ENCODE data around the gene NIPAL4. TPM values are rescaled to one million over a fixed set of nuclear protein-coding genes. Genes with fewer than 3 reads are reported as not detected.

The NIPAL4 gene
- total and polyA plus RNA-seq, 7 donors: 1.3 to 5.1 (median 4.8) TPM; not detected in 2

- H3K9me3 ChIP-seq: no peaks in the 10 kb centered on the region
- intact Hi-C loops (cut with DNase I): no loop called here
- no peaks in the 10 kb centered on the region for H3K27me3 ChIP-seq
- WGBS, 2 donors: 80 to 82% methylated on average over 7 of the region's 7 CpGs
- no peak overlapping the region for H3K4me3 ChIP-seq
- peaks cover 0 to 77% (median 39%) of the 10 kb centered on the region in 4 donors for H3K4me1 ChIP-seq
- peak overlapping the region in 3 of 4 donors; percentile 38 to 88 (median 86) for H3K27ac ChIP-seq
- peaks cover 0 to 36% (median 8%) of the 10 kb centered on the region in 4 donors for H3K36me3 ChIP-seq
- DNase-seq: peak; percentile 53
- TF ChIP-seq, protein P1, sequence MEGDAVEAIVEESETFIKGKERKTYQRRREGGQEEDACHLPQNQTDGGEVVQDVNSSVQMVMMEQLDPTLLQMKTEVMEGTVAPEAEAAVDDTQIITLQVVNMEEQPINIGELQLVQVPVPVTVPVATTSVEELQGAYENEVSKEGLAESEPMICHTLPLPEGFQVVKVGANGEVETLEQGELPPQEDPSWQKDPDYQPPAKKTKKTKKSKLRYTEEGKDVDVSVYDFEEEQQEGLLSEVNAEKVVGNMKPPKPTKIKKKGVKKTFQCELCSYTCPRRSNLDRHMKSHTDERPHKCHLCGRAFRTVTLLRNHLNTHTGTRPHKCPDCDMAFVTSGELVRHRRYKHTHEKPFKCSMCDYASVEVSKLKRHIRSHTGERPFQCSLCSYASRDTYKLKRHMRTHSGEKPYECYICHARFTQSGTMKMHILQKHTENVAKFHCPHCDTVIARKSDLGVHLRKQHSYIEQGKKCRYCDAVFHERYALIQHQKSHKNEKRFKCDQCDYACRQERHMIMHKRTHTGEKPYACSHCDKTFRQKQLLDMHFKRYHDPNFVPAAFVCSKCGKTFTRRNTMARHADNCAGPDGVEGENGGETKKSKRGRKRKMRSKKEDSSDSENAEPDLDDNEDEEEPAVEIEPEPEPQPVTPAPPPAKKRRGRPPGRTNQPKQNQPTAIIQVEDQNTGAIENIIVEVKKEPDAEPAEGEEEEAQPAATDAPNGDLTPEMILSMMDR (IDR thresholded peaks at IDR 0.05): peak in 2 of 4 experiments; percentile 5 to 16
- TF ChIP-seq POLR2A (IDR thresholded peaks at IDR 0.05): no peak
- no peak for TF ChIP-seq EP300 (IDR thresholded peaks at IDR 0.05)
These were observed 13.6 kb downstream of the NIPAL4 start for GRCh38 chr5:157473383-157474320.

GRCh38 chr5:157475432-157475831 lies 15.4 kb downstream of the NIPAL4 start:
- H3K4me3 ChIP-seq: no peak overlapping the region
- peaks cover 0 to 87% (median 54%) of the 10 kb centered on the region in 4 donors for H3K4me1 ChIP-seq
- H3K27me3 ChIP-seq: no peaks in the 10 kb centered on the region
- intact Hi-C loops (cut with DNase I): loop anchor here (5.0 kb wide), 2 partner anchors 242 to 267 kb away; partner anchors contain the start of gene LSM11
- WGBS, 2 donors: 95% methylated on average over 3 of the region's 3 CpGs
- peak overlapping the region in 3 of 4 donors; percentile 81 to 88 (median 86) for H3K27ac ChIP-seq
- no peaks in the 10 kb centered on the region for H3K9me3 ChIP-seq
- no peak for DNase-seq
- peaks cover 0 to 34% (median 8%) of the 10 kb centered on the region in 4 donors for H3K36me3 ChIP-seq
- TF ChIP-seq POLR2A (IDR thresholded peaks at IDR 0.05) (no peak), EP300 (IDR thresholded peaks at IDR 0.05) (no peak), POLR2AphosphoS5 (IDR thresholded peaks at IDR 0.05) (no peak)
- TF ChIP-seq, protein P1 (IDR thresholded peaks at IDR 0.05): no peak

GRCh38 chr5:157476702-157477408 lies 16.8 kb downstream of the NIPAL4 start:
- H3K4me1 ChIP-seq: peaks cover 0 to 86% (median 53%) of the 10 kb centered on the region in 4 donors
- peaks cover 4 to 39% (median 11%) of the 10 kb centered on the region in 4 donors for H3K36me3 ChIP-seq
- H3K9me3 ChIP-seq: no peaks in the 10 kb centered on the region
- H3K4me3 ChIP-seq: no peak overlapping the region
- TF ChIP-seq EP300 (IDR thresholded peaks at IDR 0.05): no peak
- TF ChIP-seq POLR2A (IDR thresholded peaks at IDR 0.05): no peak
- TF ChIP-seq POLR2AphosphoS5 (IDR thresholded peaks at IDR 0.05): peak in 1 of 4 donors; percentile 20
- TF ChIP-seq, protein P1 (IDR thresholded peaks at IDR 0.05): peak; percentile 68 to 88 (median 80)
- WGBS, 2 donors: 53 to 66% methylated on average over 7 of the region's 7 CpGs
- H3K27me3 ChIP-seq: no peaks in the 10 kb centered on the region
- DNase-seq: peak; percentile 67
- intact Hi-C loops (cut with DNase I): loop anchor here (1.0 to 5.0 kb wide), 6 partner anchors 46 to 265 kb away; partner anchors contain the start of gene LSM11
- peak overlapping the region; percentile 38 to 88 (median 84) for H3K27ac ChIP-seq

GRCh38 chr5:157477814-157478494 lies 17.9 kb downstream of the NIPAL4 start:
- no peaks in the 10 kb centered on the region for H3K9me3 ChIP-seq
- DNase-seq: peak; percentile 68
- WGBS, 2 donors: 13 to 52% methylated on average over 5 of the region's 5 CpGs
- TF ChIP-seq POLR2AphosphoS5 (IDR thresholded peaks at IDR 0.05) (no peak), POLR2A (IDR thresholded peaks at IDR 0.05) (no peak)
- peaks cover 0 to 83% (median 52%) of the 10 kb centered on the region in 4 donors for H3K4me1 ChIP-seq
- H3K27me3 ChIP-seq: no peaks in the 10 kb centered on the region
- H3K4me3 ChIP-seq: no peak overlapping the region
- intact Hi-C loops (cut with DNase I): loop anchor here (1.0 to 5.0 kb wide), 6 partner anchors 47 to 264 kb away; partner anchors contain the start of gene LSM11
- peaks cover 0 to 39% (median 9%) of the 10 kb centered on the region in 4 donors for H3K36me3 ChIP-seq
- peak overlapping the region; percentile 64 to 88 (median 84) for H3K27ac ChIP-seq
